ENCODE data around the gene PSMB11.

PSMB11 gene

DNA sequence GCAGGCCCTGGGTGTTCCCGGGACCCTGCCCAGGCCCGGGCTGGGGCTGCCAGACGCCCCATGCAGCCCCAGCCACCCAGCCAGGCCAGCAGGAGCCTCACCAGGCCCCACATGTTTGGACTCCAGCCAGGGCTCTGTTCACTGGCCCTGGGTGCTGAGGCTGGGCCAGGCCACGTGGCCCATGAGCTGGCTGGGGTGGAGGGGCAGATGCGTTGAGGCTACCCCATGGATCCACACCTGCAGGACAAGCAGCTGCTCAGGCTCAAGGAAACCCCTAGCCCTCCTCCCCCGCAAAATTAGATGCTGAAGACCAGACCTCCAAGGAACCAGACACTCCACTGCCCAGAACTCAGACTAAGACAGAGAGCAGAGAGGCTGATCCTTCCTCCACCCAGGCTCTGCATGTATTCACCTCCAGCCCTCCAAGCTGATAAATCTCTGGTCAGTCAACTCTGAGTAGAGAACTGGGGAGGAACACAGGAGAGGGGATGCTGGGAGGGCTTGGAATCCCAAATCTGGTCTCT lies 13.7 kb downstream of the PSMB11 start:
- Histone ChIP-seq H3K9ac (no peak overlapping the region; the same call in 1 of the 2 replicates), H3K27ac (peak overlapping the region; percentile 35), H3K4me2 (peak overlapping the region; percentile 96), H3K4me1 (ENCODE audit: low read depth, poor library complexity, severe bottlenecking) (peaks cover 12% of the 10 kb centered on the region), H4K20me1 (ENCODE audit: insufficient read depth) (no peaks in the 10 kb centered on the region), H3K79me2 (ENCODE audit: insufficient read depth, low read depth) (no peaks in the 10 kb centered on the region), H3K4me3 (IDR thresholded peaks at IDR 0.05; ENCODE audit: insufficient read depth, low read depth, low read length) (no peak overlapping the region), H3K27me3 (ENCODE audit: insufficient read depth, low read depth) (no peaks in the 10 kb centered on the region), H2AFZ (ENCODE audit: low read depth) (peak overlapping the region; percentile 44; the same call in 1 of the 2 replicates), H3K36me3 (ENCODE audit: insufficient read depth) (no peaks in the 10 kb centered on the region)
- TF ChIP-seq, protein P1, sequence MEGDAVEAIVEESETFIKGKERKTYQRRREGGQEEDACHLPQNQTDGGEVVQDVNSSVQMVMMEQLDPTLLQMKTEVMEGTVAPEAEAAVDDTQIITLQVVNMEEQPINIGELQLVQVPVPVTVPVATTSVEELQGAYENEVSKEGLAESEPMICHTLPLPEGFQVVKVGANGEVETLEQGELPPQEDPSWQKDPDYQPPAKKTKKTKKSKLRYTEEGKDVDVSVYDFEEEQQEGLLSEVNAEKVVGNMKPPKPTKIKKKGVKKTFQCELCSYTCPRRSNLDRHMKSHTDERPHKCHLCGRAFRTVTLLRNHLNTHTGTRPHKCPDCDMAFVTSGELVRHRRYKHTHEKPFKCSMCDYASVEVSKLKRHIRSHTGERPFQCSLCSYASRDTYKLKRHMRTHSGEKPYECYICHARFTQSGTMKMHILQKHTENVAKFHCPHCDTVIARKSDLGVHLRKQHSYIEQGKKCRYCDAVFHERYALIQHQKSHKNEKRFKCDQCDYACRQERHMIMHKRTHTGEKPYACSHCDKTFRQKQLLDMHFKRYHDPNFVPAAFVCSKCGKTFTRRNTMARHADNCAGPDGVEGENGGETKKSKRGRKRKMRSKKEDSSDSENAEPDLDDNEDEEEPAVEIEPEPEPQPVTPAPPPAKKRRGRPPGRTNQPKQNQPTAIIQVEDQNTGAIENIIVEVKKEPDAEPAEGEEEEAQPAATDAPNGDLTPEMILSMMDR (conservative IDR thresholded peaks at IDR 0.05; ENCODE audit: low read depth, low read length) = no peak

DNA sequence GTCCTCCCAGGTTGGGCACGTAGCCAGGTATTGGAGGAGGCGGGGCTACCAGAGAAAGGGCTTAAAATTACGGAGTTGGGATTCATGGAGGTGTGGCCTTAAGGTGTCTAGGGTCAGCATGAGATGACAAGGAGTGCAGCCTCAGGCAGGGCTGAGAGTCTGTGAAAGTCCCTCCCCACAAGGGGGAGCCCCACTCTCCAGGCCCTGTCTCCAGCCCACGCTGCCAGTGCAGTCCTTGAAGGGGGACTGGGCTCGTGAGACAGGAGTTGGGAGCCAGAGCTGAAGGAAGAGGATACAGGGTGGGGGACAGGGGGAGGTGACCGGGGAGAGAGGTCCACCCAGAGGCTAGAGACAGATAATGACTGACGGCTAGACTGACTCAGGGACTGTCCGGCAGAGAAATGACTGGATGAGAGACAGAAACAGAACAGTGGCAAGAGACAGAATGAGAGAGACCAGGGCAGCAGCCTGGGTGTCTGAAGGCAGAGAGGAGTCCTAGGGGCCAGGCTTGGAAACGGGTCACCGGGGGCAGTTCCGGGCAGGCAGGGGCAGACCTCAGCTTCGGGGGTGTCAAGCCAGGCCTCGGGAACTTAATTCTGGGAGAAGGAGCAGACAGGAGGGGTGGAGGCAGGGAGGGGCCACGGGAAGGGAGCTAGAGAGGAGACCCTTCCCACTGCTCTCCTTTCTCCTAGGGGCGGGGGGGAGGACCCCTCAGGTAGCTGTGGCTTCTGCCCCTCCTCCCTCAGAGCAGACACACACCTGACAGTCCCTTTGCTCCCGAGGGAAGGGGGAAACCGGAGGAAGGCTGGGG lies 14.3 kb downstream of the PSMB11 start:
- Histone ChIP-seq H3K27ac (peak overlapping the region; percentile 35), H3K4me3 (IDR thresholded peaks at IDR 0.05; ENCODE audit: insufficient read depth, low read depth, low read length) (no peak overlapping the region), H3K27me3 (ENCODE audit: insufficient read depth, low read depth) (no peaks in the 10 kb centered on the region), H3K4me2 (peak overlapping the region; percentile 96), H3K9ac (peak overlapping the region; percentile 12; the same call in 1 of the 2 replicates), H3K79me2 (ENCODE audit: insufficient read depth, low read depth) (no peaks in the 10 kb centered on the region), H3K36me3 (ENCODE audit: insufficient read depth) (no peaks in the 10 kb centered on the region), H2AFZ (ENCODE audit: low read depth) (peak overlapping the region; percentile 44; the same call in 1 of the 2 replicates), H4K20me1 (ENCODE audit: insufficient read depth) (no peaks in the 10 kb centered on the region), H3K4me1 (ENCODE audit: low read depth, poor library complexity, severe bottlenecking) (peaks cover 12% of the 10 kb centered on the region)
- TF ChIP-seq, protein P1 (conservative IDR thresholded peaks at IDR 0.05; ENCODE audit: low read depth, low read length) = peak; percentile 68

DNA sequence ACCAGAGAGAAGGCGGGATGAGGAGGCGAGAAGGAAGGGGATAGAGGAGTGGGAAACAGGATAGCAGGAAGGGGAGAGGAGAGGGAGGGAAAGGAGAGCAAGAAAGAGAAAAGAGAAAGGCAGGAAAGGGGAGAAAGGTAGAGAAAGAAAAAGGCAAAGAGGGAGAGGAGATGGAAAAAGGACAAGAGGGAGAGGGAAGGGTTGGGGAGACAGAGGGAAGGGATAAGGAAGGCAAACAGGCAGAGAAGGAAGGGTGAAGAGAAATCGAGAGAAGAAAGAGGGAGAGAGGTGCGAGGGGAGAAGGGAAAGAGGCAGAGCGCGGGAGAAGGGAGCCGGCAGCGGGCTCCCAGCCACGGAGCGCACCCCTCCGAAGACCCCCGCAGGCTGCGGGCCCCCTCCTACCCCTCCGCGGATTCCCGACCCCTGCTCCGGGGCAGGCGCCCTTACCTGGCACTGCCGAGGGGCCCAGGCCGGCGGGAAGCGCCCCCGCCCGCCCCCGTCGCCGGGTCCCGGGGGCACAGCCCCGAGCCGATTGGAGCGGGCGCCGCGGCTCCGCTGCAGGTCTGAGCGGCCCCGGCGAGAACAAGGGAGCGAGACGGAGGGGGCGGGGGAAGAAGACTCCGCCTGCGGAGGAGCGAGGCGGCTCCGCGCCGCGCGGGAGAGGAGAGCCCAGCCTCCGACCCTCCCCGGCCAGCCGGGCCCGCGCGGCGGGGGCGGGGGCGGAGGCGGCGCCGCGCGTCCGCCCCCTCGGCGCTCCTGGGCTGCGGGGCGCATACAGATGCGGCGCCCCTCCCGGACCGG lies 15.1 kb downstream of the PSMB11 start, which contains the start of gene CDH24:
CDH24 (minus strand) TSS at position 565 of the 801 bp plus-strand sequence. CDS start 1,787 bp downstream, outside the sequence.
- peak within 1 kb of the TSS; percentile 18; the same call in 1 of the 2 replicates for H3K9ac ChIP-seq
- H3K79me2 ChIP-seq (ENCODE audit: insufficient read depth, low read depth) = no peaks in the 10 kb centered on the region
- no peaks in the 10 kb centered on the region for H4K20me1 ChIP-seq (ENCODE audit: insufficient read depth)
- peak within 1 kb of the TSS; percentile 96 for H3K4me2 ChIP-seq
- H3K36me3 ChIP-seq (ENCODE audit: insufficient read depth) = no peaks in the 10 kb centered on the region
- H3K4me3 ChIP-seq (IDR thresholded peaks at IDR 0.05; ENCODE audit: insufficient read depth, low read depth, low read length) = no peak within 1 kb of the TSS
- no peak within 1 kb of the TSS; the same call in 1 of the 2 replicates for H3K27ac ChIP-seq
- TF ChIP-seq, protein P1 (conservative IDR thresholded peaks at IDR 0.05; ENCODE audit: low read depth, low read length) = no peak
- peaks cover 12% of the 10 kb centered on the region for H3K4me1 ChIP-seq (ENCODE audit: low read depth, poor library complexity, severe bottlenecking)
- peak within 1 kb of the TSS; percentile 47; the same call in 1 of the 2 replicates for H2AFZ ChIP-seq (ENCODE audit: low read depth)
- no peaks in the 10 kb centered on the region for H3K27me3 ChIP-seq (ENCODE audit: insufficient read depth, low read depth)
